PFSK-1 (cell line): ENCODE measurements around the gene USH1C.

Experiments
- FOXP2 ChIP-seq: optimal IDR thresholded peaks from 2 replicates; pipeline ENCODE3; 2011; ENCODE audit warnings: borderline replicate concordance, control low read depth, inconsistent platforms; ENCODE audit not compliant: insufficient read depth; ENCODE audit errors: extremely low read length, extremely low read depth
- POLR2AphosphoS5 ChIP-seq: IDR thresholded peaks from 2 replicates; pipeline ENCODE4 v1.6.1; 2012; ENCODE audit warnings: low read depth, mild to moderate bottlenecking, control low read depth, low read length, moderate library complexity
- SIN3A ChIP-seq: IDR thresholded peaks from 2 replicates; pipeline ENCODE4 v1.6.1; 2012; ENCODE audit warnings: mild to moderate bottlenecking, low read length, moderate library complexity, borderline replicate concordance; ENCODE audit not compliant: insufficient read depth
- TAF1 ChIP-seq: IDR thresholded peaks from 2 replicates; pipeline ENCODE4 v1.6.1; 2012; ENCODE audit warnings: low read length, control low read depth, borderline replicate concordance; ENCODE audit not compliant: insufficient read depth
- TF ChIP-seq, protein P1 (sequence below), 2 experiments: IDR thresholded peaks; 2 replicates each; pipeline versions ENCODE4 v1.6.1 to v1.8.0; 2011 to 2012; ENCODE audit warnings: low read depth in 2 of 2, low read length in 2 of 2, control low read depth in 1 of 2, inconsistent platforms in 1 of 2, mild to moderate bottlenecking in 1 of 2, moderate library complexity in 1 of 2; ENCODE audit not compliant: insufficient read depth in 1 of 2

Gene USH1C

DNA sequence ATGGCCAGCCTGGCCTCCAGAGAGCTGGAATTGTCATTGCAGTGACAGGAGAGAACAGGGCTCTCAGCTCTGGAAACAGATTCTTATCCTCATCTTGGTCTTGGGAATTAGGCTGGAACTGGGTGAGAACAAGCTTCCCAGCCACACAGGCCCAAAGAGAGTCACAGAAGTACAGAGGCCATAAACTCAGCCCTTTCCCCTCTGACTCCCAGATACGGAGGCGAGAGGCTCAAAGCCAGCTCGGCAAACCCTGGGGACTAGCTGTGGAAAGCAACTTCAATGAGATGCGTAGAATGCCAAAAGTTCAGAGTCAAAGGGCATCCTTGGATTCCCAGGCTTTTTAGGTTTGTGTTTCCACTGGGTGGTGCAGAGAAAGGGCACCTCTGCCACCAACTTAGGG is 53.3 kb downstream of the USH1C start:
- no peak for TF ChIP-seq SIN3A
- no peak for TF ChIP-seq POLR2AphosphoS5
- TF ChIP-seq, protein P1, sequence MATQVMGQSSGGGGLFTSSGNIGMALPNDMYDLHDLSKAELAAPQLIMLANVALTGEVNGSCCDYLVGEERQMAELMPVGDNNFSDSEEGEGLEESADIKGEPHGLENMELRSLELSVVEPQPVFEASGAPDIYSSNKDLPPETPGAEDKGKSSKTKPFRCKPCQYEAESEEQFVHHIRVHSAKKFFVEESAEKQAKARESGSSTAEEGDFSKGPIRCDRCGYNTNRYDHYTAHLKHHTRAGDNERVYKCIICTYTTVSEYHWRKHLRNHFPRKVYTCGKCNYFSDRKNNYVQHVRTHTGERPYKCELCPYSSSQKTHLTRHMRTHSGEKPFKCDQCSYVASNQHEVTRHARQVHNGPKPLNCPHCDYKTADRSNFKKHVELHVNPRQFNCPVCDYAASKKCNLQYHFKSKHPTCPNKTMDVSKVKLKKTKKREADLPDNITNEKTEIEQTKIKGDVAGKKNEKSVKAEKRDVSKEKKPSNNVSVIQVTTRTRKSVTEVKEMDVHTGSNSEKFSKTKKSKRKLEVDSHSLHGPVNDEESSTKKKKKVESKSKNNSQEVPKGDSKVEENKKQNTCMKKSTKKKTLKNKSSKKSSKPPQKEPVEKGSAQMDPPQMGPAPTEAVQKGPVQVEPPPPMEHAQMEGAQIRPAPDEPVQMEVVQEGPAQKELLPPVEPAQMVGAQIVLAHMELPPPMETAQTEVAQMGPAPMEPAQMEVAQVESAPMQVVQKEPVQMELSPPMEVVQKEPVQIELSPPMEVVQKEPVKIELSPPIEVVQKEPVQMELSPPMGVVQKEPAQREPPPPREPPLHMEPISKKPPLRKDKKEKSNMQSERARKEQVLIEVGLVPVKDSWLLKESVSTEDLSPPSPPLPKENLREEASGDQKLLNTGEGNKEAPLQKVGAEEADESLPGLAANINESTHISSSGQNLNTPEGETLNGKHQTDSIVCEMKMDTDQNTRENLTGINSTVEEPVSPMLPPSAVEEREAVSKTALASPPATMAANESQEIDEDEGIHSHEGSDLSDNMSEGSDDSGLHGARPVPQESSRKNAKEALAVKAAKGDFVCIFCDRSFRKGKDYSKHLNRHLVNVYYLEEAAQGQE (IDR thresholded peaks at IDR 0.05; ENCODE audit: insufficient read depth in 1 of 2, low read depth in 2 of 2, low read length in 2 of 2) = no peak

DNA sequence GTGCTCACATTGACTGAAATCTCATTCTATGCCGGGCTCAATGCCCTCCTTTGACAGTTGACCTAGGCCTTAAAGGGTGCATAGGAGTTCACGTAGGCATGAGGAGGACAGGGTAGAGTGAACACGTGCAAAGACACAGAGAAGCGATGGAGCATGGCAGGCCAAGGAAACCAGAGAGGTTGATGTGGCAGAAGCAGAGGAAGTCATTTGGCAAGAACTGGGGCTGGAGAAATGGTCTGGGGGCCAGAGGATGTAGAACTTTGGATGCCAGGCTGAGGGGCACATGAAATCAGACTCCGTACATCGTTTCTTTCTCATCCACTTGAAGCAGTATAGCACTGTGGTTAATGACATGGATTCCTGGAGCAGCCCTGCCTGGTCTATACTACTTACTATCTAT is 54.0 kb downstream of the USH1C start:
- TF ChIP-seq SIN3A (no peak), POLR2AphosphoS5 (no peak), TAF1 (no peak), FOXP2 (no peak)
- TF ChIP-seq, protein P1 (IDR thresholded peaks at IDR 0.05; ENCODE audit: insufficient read depth in 1 of 2, low read depth in 2 of 2, low read length in 2 of 2) = no peak

- no peak for TF ChIP-seq FOXP2
- no peak for TF ChIP-seq SIN3A
- TF ChIP-seq, protein P1 (IDR thresholded peaks at IDR 0.05; ENCODE audit: insufficient read depth in 1 of 2, low read depth in 2 of 2, low read length in 2 of 2) = no peak
- no peak for TF ChIP-seq TAF1
- no peak for TF ChIP-seq POLR2AphosphoS5
Observed at GRCh38 chr11:17489751-17490150, 54.5 kb downstream of the USH1C start.

- TF ChIP-seq POLR2AphosphoS5 (no peak), FOXP2 (no peak), SIN3A (no peak), TAF1 (no peak)
- TF ChIP-seq, protein P1 (IDR thresholded peaks at IDR 0.05; ENCODE audit: insufficient read depth in 1 of 2, low read depth in 2 of 2, low read length in 2 of 2) = no peak
Observed at GRCh38 chr11:17488563-17488962, 55.7 kb downstream of the USH1C start.

- no peak for TF ChIP-seq POLR2AphosphoS5
- no peak for TF ChIP-seq FOXP2
- no peak for TF ChIP-seq TAF1
- TF ChIP-seq SIN3A = no peak
- TF ChIP-seq, protein P1 (IDR thresholded peaks at IDR 0.05; ENCODE audit: insufficient read depth in 1 of 2, low read depth in 2 of 2, low read length in 2 of 2) = no peak
Observed at GRCh38 chr11:17486646-17487045, 57.6 kb downstream of the USH1C start.
